GM23338 (cell line): Measurements from ENCODE around the gene RPS5. TPM values are rescaled to one million over a fixed set of nuclear protein-coding genes. Genes with fewer than 3 reads are reported as not detected.

ENCODE experiments used
- ATAC-seq: fragments of 200-7000 bp; cut with Tn5 transposase; 3 replicates; pipeline ENCODE4 v1.9.1; 2020
- DNase-seq: peaks from one replicate; pipeline ENCODE4 v3.0.0-alpha.2; 2015; ENCODE audit warnings: low spot score
- H2AFZ ChIP-seq: fragments of 200-600 bp; sonication (generic); 2 replicates; pipeline ENCODE4 v1.8.0; 2016; ENCODE audit warnings: antibody characterized with exemption, mild to moderate bottlenecking, moderate library complexity
- H3F3A ChIP-seq: fragments of 200-600 bp; sonication (generic); replicated peaks from 2 replicates; pipeline ENCODE4 v1.8.0; 2017; ENCODE audit warnings: antibody characterized with exemption, mixed run types, low read depth
- H3K27ac ChIP-seq: fragments of 200-600 bp; sonication (generic); 2 replicates; pipeline ENCODE4 v1.6.1; 2016; ENCODE audit warnings: low read depth
- H3K27me3 ChIP-seq: fragments of 200-600 bp; sonication (generic); 2 replicates; pipeline ENCODE4 v1.8.0; 2016; ENCODE audit warnings: mild to moderate bottlenecking, mixed run types, moderate library complexity; ENCODE audit not compliant: insufficient read depth
- H3K36me3 ChIP-seq: fragments of 200-600 bp; sonication (generic); 2 replicates; pipeline ENCODE4 v1.8.0; 2016; ENCODE audit warnings: mild to moderate bottlenecking; ENCODE audit not compliant: insufficient read depth
- H3K4me1 ChIP-seq: fragments of 200-600 bp; sonication (generic); 2 replicates; pipeline ENCODE4 v1.8.0; 2016; ENCODE audit warnings: mild to moderate bottlenecking, moderate library complexity; ENCODE audit not compliant: insufficient read depth
- H3K4me2 ChIP-seq: fragments of 200-600 bp; sonication (generic); 2 replicates; pipeline ENCODE4 v1.7.1; 2017; ENCODE audit warnings: mixed run types
- H3K4me3 ChIP-seq: fragments of 200-600 bp; sonication (generic); 2 replicates; pipeline ENCODE4 v1.6.1; 2016; ENCODE audit warnings: mixed run types
- H3K79me2 ChIP-seq: fragments of 200-600 bp; sonication (generic); replicated peaks from 2 replicates; pipeline ENCODE4 v1.8.0; 2017; ENCODE audit warnings: mild to moderate bottlenecking; ENCODE audit not compliant: insufficient read depth
- H3K9me2 ChIP-seq: fragments of 200-600 bp; sonication (generic); 2 replicates; pipeline ENCODE4 v1.8.0; 2017; ENCODE audit not compliant: insufficient read depth
- H4K20me1 ChIP-seq: fragments of 200-600 bp; sonication (generic); replicated peaks from 2 replicates; pipeline ENCODE4 v1.8.0; 2017; ENCODE audit warnings: mild to moderate bottlenecking; ENCODE audit not compliant: insufficient read depth
- H3K27ac Mint-ChIP-seq: 2 replicates; pipeline ENCODE4 v1.8.0; 2020; ENCODE audit warnings: inconsistent platforms, mild to moderate bottlenecking, moderate library complexity, mixed read lengths
- H3K27me3 Mint-ChIP-seq: 3 replicates; pipeline ENCODE4 v1.8.0; 2022; ENCODE audit warnings: low read depth, mild to moderate bottlenecking, moderate library complexity, mixed read lengths, inconsistent platforms; ENCODE audit not compliant: insufficient read depth, poor library complexity
- H3K36me3 Mint-ChIP-seq: 3 replicates; pipeline ENCODE4 v1.8.0; 2021; ENCODE audit warnings: low read depth, mild to moderate bottlenecking, inconsistent platforms, moderate library complexity, mixed read lengths
- H3K4me1 Mint-ChIP-seq: 3 replicates; pipeline ENCODE4 v1.8.0; 2020; ENCODE audit warnings: mild to moderate bottlenecking, inconsistent platforms, mixed read lengths
- H3K4me3 Mint-ChIP-seq: 3 replicates; pipeline ENCODE4 v1.8.0; 2021; ENCODE audit warnings: moderate library complexity, mild to moderate bottlenecking, inconsistent platforms, mixed read lengths
- H3K9me3 Mint-ChIP-seq: 3 replicates; pipeline ENCODE4 v1.8.0; 2020; ENCODE audit warnings: moderate library complexity, mild to moderate bottlenecking, inconsistent platforms, mixed read lengths
- CREB1 ChIP-seq: fragments of 250-450 bp; sonication (Bioruptor Pico); IDR thresholded peaks from 2 replicates; pipeline ENCODE4 v1.5.0; 2020; ENCODE audit warnings: low read depth, mild to moderate bottlenecking, moderate library complexity
- EZH2 ChIP-seq: fragments of 200-600 bp; sonication (generic); IDR thresholded peaks from one replicate; pipeline ENCODE4 v1.8.0; 2017; ENCODE audit warnings: antibody characterized with exemption, mild to moderate bottlenecking, low read depth; ENCODE audit not compliant: unreplicated experiment
- EZH2phosphoT487 ChIP-seq: fragments of 200-600 bp; sonication (generic); IDR thresholded peaks from one replicate; pipeline ENCODE4 v1.8.1; 2018; ENCODE audit warnings: antibody characterized with exemption; ENCODE audit not compliant: unreplicated experiment
- JUNB ChIP-seq: IDR thresholded peaks from one replicate; pipeline ENCODE4 v1.6.1; 2016; ENCODE audit warnings: antibody characterized with exemption; ENCODE audit not compliant: unreplicated experiment
- NANOG ChIP-seq: IDR thresholded peaks from 2 replicates; pipeline ENCODE4 v1.6.1; 2016; ENCODE audit warnings: antibody characterized with exemption, borderline replicate concordance
- POLR2AphosphoS5 ChIP-seq: IDR thresholded peaks from 2 replicates; pipeline ENCODE4 v1.6.1; 2016; ENCODE audit warnings: antibody characterized with exemption, low read depth
- STAT1 ChIP-seq: IDR thresholded peaks from one replicate; pipeline ENCODE4 v1.6.1; 2016; ENCODE audit warnings: antibody characterized with exemption; ENCODE audit not compliant: unreplicated experiment
- ZNF114 ChIP-seq: fragments of 250-450 bp; sonication (Bioruptor Pico); IDR thresholded peaks from 2 replicates; pipeline ENCODE4 v1.5.0; 2020; ENCODE audit warnings: mild to moderate bottlenecking, moderate library complexity
- ZNF331 ChIP-seq: fragments of 250-450 bp; sonication (Bioruptor Pico); IDR thresholded peaks from 2 replicates; pipeline ENCODE4 v1.5.0; 2020; ENCODE audit warnings: low read depth, mild to moderate bottlenecking, moderate library complexity
- polyA plus RNA-seq: library from polyadenylated mRNA; unstranded; fragments of >200 nt; fragmentation: Nextera tagmentation; extraction: Ambion mirVana; gene quantifications from 2 replicates; pipeline ENCODE4 v1.2.1, GENCODE V29; 2016
- total RNA-seq: library from RNA; depleted of rRNA; stranded (reverse); fragments of >200 nt; shearing (Covaris generic); gene quantifications from 2 replicates; pipeline ENCODE4 v1.2.3, GENCODE V29; 2014
- TF ChIP-seq, protein P1 (sequence below): fragments of 250-450 bp; sonication (Bioruptor Pico); IDR thresholded peaks from 2 replicates; pipeline ENCODE4 v1.5.0; 2020; ENCODE audit warnings: mild to moderate bottlenecking, moderate library complexity
- TF ChIP-seq, protein P2 (sequence below), 2 experiments: fragments of 200-600 bp in 1 of 2; sonication (generic) in 1 of 2; conservative IDR thresholded peaks; 2 replicates each; pipeline versions ENCODE4 v1.5.1 to v1.6.1; 2016 to 2017; ENCODE audit warnings: antibody characterized with exemption in 2 of 2, low read depth in 2 of 2, mild to moderate bottlenecking in 2 of 2, moderate library complexity in 1 of 2
- TF ChIP-seq, protein P3 (sequence below): IDR thresholded peaks from 2 replicates; pipeline ENCODE4 v1.6.1; 2016; ENCODE audit warnings: antibody characterized with exemption
- TF ChIP-seq, protein P4 (sequence below): IDR thresholded peaks from one replicate; pipeline ENCODE4 v1.6.1; 2018; ENCODE audit warnings: antibody characterized with exemption; ENCODE audit not compliant: unreplicated experiment

RPS5 gene
- total and polyA plus RNA-seq, 2 experiments from 2014 or later: 734 to 2,111 TPM

DNA sequence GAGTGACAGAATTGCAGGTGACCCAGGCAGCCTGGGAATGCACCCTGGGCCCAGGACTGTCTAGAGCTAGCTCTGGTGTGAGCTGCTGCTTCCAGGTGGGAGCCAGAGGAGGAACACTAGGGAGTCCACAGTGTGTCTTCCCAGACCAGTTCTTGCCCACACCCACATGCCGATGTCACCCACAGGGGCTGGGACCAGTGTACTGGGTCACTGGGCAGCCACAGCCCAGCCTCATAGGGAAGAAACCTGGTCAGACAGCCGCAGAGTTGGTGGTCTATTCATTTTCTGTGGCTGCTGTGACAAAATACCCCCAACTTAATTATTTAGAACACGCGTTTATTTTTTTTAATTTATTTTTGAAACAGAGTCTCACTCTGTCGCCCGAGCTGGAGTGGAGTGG is 11.5 kb downstream of the RPS5 start:
- H3K4me3 Mint-ChIP-seq: no peak overlapping the region
- Histone ChIP-seq H3K4me3 (no peak overlapping the region), H4K20me1 (peaks cover 5% of the 10 kb centered on the region; the same call in 1 of the 2 replicates), H3K4me2 (no peak overlapping the region), H3K36me3 (peaks cover 6% of the 10 kb centered on the region; the same call in 1 of the 2 replicates), H3K79me2 (no peaks in the 10 kb centered on the region), H3K9me2 (no peaks in the 10 kb centered on the region), H3K27ac (no peak overlapping the region), H3K27me3 (peaks cover 21% of the 10 kb centered on the region), H3K4me1 (peaks cover 5% of the 10 kb centered on the region; the same call in 1 of the 2 replicates), H2AFZ (no peak overlapping the region), H3F3A (peaks cover 31% of the 10 kb centered on the region)
- no peak for DNase-seq
- peaks cover 37% of the 10 kb centered on the region for H3K27me3 Mint-ChIP-seq
- peaks cover 14% of the 10 kb centered on the region for H3K4me1 Mint-ChIP-seq
- H3K27ac Mint-ChIP-seq: no peak overlapping the region
- no peaks in the 10 kb centered on the region; the same call in 2 of the 3 replicates for H3K9me3 Mint-ChIP-seq
- H3K36me3 Mint-ChIP-seq: peaks cover 17% of the 10 kb centered on the region
- TF ChIP-seq POLR2AphosphoS5 (no peak), EZH2 (no peak), ZNF331 (CRISPR knock-in tag) (no peak), ZNF114 (CRISPR knock-in tag) (no peak), NANOG (no peak), EZH2phosphoT487 (no peak), STAT1 (no peak), CREB1 (CRISPR knock-in tag) (no peak), JUNB (no peak)
- TF ChIP-seq, protein P1, sequence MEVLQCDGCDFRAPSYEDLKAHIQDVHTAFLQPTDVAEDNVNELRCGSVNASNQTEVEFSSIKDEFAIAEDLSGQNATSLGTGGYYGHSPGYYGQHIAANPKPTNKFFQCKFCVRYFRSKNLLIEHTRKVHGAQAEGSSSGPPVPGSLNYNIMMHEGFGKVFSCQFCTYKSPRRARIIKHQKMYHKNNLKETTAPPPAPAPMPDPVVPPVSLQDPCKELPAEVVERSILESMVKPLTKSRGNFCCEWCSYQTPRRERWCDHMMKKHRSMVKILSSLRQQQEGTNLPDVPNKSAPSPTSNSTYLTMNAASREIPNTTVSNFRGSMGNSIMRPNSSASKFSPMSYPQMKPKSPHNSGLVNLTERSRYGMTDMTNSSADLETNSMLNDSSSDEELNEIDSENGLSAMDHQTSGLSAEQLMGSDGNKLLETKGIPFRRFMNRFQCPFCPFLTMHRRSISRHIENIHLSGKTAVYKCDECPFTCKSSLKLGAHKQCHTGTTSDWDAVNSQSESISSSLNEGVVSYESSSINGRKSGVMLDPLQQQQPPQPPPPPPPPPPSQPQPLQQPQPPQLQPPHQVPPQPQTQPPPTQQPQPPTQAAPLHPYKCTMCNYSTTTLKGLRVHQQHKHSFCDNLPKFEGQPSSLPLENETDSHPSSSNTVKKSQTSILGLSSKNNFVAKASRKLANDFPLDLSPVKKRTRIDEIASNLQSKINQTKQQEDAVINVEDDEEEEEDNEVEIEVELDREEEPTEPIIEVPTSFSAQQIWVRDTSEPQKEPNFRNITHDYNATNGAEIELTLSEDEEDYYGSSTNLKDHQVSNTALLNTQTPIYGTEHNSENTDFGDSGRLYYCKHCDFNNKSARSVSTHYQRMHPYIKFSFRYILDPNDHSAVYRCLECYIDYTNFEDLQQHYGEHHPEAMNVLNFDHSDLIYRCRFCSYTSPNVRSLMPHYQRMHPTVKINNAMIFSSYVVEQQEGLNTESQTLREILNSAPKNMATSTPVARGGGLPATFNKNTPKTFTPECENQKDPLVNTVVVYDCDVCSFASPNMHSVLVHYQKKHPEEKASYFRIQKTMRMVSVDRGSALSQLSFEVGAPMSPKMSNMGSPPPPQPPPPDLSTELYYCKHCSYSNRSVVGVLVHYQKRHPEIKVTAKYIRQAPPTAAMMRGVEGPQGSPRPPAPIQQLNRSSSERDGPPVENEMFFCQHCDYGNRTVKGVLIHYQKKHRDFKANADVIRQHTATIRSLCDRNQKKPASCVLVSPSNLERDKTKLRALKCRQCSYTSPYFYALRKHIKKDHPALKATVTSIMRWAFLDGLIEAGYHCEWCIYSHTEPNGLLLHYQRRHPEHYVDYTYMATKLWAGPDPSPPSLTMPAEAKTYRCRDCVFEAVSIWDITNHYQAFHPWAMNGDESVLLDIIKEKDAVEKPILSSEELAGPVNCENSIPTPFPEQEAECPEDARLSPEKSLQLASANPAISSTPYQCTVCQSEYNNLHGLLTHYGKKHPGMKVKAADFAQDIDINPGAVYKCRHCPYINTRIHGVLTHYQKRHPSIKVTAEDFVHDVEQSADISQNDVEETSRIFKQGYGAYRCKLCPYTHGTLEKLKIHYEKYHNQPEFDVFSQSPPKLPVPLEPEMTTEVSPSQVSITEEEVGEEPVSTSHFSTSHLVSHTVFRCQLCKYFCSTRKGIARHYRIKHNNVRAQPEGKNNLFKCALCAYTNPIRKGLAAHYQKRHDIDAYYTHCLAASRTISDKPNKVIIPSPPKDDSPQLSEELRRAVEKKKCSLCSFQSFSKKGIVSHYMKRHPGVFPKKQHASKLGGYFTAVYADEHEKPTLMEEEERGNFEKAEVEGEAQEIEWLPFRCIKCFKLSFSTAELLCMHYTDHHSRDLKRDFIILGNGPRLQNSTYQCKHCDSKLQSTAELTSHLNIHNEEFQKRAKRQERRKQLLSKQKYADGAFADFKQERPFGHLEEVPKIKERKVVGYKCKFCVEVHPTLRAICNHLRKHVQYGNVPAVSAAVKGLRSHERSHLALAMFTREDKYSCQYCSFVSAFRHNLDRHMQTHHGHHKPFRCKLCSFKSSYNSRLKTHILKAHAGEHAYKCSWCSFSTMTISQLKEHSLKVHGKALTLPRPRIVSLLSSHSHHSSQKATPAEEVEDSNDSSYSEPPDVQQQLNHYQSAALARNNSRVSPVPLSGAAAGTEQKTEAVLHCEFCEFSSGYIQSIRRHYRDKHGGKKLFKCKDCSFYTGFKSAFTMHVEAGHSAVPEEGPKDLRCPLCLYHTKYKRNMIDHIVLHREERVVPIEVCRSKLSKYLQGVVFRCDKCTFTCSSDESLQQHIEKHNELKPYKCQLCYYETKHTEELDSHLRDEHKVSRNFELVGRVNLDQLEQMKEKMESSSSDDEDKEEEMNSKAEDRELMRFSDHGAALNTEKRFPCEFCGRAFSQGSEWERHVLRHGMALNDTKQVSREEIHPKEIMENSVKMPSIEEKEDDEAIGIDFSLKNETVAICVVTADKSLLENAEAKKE (CRISPR knock-in tag): no peak
- TF ChIP-seq, protein P2, sequence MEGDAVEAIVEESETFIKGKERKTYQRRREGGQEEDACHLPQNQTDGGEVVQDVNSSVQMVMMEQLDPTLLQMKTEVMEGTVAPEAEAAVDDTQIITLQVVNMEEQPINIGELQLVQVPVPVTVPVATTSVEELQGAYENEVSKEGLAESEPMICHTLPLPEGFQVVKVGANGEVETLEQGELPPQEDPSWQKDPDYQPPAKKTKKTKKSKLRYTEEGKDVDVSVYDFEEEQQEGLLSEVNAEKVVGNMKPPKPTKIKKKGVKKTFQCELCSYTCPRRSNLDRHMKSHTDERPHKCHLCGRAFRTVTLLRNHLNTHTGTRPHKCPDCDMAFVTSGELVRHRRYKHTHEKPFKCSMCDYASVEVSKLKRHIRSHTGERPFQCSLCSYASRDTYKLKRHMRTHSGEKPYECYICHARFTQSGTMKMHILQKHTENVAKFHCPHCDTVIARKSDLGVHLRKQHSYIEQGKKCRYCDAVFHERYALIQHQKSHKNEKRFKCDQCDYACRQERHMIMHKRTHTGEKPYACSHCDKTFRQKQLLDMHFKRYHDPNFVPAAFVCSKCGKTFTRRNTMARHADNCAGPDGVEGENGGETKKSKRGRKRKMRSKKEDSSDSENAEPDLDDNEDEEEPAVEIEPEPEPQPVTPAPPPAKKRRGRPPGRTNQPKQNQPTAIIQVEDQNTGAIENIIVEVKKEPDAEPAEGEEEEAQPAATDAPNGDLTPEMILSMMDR (conservative IDR thresholded peaks at IDR 0.05; ENCODE audit: low read depth in 2 of 2): no peak
- TF ChIP-seq, protein P3, sequence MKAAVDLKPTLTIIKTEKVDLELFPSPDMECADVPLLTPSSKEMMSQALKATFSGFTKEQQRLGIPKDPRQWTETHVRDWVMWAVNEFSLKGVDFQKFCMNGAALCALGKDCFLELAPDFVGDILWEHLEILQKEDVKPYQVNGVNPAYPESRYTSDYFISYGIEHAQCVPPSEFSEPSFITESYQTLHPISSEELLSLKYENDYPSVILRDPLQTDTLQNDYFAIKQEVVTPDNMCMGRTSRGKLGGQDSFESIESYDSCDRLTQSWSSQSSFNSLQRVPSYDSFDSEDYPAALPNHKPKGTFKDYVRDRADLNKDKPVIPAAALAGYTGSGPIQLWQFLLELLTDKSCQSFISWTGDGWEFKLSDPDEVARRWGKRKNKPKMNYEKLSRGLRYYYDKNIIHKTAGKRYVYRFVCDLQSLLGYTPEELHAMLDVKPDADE: no peak
- TF ChIP-seq, protein P4, sequence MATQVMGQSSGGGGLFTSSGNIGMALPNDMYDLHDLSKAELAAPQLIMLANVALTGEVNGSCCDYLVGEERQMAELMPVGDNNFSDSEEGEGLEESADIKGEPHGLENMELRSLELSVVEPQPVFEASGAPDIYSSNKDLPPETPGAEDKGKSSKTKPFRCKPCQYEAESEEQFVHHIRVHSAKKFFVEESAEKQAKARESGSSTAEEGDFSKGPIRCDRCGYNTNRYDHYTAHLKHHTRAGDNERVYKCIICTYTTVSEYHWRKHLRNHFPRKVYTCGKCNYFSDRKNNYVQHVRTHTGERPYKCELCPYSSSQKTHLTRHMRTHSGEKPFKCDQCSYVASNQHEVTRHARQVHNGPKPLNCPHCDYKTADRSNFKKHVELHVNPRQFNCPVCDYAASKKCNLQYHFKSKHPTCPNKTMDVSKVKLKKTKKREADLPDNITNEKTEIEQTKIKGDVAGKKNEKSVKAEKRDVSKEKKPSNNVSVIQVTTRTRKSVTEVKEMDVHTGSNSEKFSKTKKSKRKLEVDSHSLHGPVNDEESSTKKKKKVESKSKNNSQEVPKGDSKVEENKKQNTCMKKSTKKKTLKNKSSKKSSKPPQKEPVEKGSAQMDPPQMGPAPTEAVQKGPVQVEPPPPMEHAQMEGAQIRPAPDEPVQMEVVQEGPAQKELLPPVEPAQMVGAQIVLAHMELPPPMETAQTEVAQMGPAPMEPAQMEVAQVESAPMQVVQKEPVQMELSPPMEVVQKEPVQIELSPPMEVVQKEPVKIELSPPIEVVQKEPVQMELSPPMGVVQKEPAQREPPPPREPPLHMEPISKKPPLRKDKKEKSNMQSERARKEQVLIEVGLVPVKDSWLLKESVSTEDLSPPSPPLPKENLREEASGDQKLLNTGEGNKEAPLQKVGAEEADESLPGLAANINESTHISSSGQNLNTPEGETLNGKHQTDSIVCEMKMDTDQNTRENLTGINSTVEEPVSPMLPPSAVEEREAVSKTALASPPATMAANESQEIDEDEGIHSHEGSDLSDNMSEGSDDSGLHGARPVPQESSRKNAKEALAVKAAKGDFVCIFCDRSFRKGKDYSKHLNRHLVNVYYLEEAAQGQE: no peak
- ATAC-seq: no peak
